A673 (cell line): ENCODE results near the gene MTR.

ENCODE experiments used
- EZH2 ChIP-seq: fragments of 200-600 bp; sonication (generic); IDR thresholded peaks from 2 replicates; pipeline ENCODE4 v1.6.1; 2017; ENCODE audit warnings: borderline replicate concordance, low read depth, mild to moderate bottlenecking, mixed read lengths, antibody characterized with exemption, low read length; ENCODE audit not compliant: poor library complexity, severe bottlenecking
- TF ChIP-seq, protein P1 (sequence below): fragments of 300-800, 200-600 bp; sonication (generic); conservative IDR thresholded peaks from 2 replicates; pipeline ENCODE4 v1.5.1; 2017; ENCODE audit warnings: low read depth, mild to moderate bottlenecking, antibody characterized with exemption, low read length, moderate library complexity, mixed read lengths

- TF ChIP-seq, protein P1, sequence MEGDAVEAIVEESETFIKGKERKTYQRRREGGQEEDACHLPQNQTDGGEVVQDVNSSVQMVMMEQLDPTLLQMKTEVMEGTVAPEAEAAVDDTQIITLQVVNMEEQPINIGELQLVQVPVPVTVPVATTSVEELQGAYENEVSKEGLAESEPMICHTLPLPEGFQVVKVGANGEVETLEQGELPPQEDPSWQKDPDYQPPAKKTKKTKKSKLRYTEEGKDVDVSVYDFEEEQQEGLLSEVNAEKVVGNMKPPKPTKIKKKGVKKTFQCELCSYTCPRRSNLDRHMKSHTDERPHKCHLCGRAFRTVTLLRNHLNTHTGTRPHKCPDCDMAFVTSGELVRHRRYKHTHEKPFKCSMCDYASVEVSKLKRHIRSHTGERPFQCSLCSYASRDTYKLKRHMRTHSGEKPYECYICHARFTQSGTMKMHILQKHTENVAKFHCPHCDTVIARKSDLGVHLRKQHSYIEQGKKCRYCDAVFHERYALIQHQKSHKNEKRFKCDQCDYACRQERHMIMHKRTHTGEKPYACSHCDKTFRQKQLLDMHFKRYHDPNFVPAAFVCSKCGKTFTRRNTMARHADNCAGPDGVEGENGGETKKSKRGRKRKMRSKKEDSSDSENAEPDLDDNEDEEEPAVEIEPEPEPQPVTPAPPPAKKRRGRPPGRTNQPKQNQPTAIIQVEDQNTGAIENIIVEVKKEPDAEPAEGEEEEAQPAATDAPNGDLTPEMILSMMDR: no peak
- TF ChIP-seq EZH2: no peak
Observed at GRCh38 chr1:236786453-236786852, 8.6 kb upstream of the MTR start.
